WTC11 (cell line): Measurements from ENCODE around the gene ARSB.

ENCODE experiments used
- ZNF138 ChIP-seq: sonication (generic); formaldehyde crosslinking; conservative IDR thresholded peaks from 2 replicates; pipeline ENCODE4 v1.8.1; 2022; ENCODE audit warnings: mild to moderate bottlenecking, moderate library complexity, missing genetic modification reagents
- TF ChIP-seq, protein P1 (sequence below): fragments of 200-600 bp; IDR thresholded peaks from 2 replicates; pipeline ENCODE4 v1.8.0; 2022; ENCODE audit warnings: antibody characterized with exemption

GRCh38 chr5:78890667-78891379, 94.3 kb downstream of the ARSB start:
- TF ChIP-seq, protein P1, sequence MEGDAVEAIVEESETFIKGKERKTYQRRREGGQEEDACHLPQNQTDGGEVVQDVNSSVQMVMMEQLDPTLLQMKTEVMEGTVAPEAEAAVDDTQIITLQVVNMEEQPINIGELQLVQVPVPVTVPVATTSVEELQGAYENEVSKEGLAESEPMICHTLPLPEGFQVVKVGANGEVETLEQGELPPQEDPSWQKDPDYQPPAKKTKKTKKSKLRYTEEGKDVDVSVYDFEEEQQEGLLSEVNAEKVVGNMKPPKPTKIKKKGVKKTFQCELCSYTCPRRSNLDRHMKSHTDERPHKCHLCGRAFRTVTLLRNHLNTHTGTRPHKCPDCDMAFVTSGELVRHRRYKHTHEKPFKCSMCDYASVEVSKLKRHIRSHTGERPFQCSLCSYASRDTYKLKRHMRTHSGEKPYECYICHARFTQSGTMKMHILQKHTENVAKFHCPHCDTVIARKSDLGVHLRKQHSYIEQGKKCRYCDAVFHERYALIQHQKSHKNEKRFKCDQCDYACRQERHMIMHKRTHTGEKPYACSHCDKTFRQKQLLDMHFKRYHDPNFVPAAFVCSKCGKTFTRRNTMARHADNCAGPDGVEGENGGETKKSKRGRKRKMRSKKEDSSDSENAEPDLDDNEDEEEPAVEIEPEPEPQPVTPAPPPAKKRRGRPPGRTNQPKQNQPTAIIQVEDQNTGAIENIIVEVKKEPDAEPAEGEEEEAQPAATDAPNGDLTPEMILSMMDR = no peak
- no peak for TF ChIP-seq ZNF138 (CRISPR knock-in tag)
